Heart left ventricle (tissue), 16 donors: ENCODE results near the gene LIMK2. TPM values are rescaled to one million over a fixed set of nuclear protein-coding genes. Genes with fewer than 3 reads are reported as not detected.
A peak's percentile ranks its signal among the peaks of the same experiment; 100 is the strongest.
"Not testable (repeated sequence)": the region's sequence is repeated elsewhere in the genome, so short reads cannot be mapped to it uniquely, and the experiment has no call there.

Experiments
- ATAC-seq, 4 donors: fragments of 200-7000 bp; cut with Tn5 transposase; one replicate each; pipeline ENCODE4 v1.9.1; 2020 to 2022; ENCODE audit warnings: moderate library complexity in 4 of 4, mild to moderate bottlenecking in 3 of 4, moderate number of reproducible peaks in 1 of 4
- DNase-seq, 5 donors: peaks; one replicate each; pipeline ENCODE4 v3.0.0-alpha.2; 2020
- H3K27ac ChIP-seq, 12 donors: fragments of 200-600 bp; sonication (generic) in 4 of 12; one replicate each; pipeline versions ENCODE4 v1.5.0 to v1.8.0; 2016 to 2022; ENCODE audit warnings: mild to moderate bottlenecking in 2 of 12
- H3K27me3 ChIP-seq, 9 donors: fragments of 200-600 bp; sonication (generic) in 2 of 9; one replicate each; pipeline versions ENCODE4 v1.5.1 to v1.8.0; 2016 to 2022; ENCODE audit warnings: mild to moderate bottlenecking in 3 of 9
- H3K36me3 ChIP-seq, 9 donors: fragments of 200-600 bp; sonication (generic) in 2 of 9; one replicate each; pipeline versions ENCODE4 v1.5.0 to v1.8.0; 2018 to 2022; ENCODE audit warnings: mild to moderate bottlenecking in 2 of 9
- H3K4me1 ChIP-seq, 12 donors: fragments of 200-600 bp; sonication (generic) in 4 of 12; one replicate each; pipeline versions ENCODE4 v1.5.0 to v1.8.0; 2016 to 2022; ENCODE audit warnings: mild to moderate bottlenecking in 3 of 12
- H3K4me3 ChIP-seq, 12 donors: fragments of 200-600 bp; sonication (generic) in 4 of 12; one replicate each; pipeline versions ENCODE4 v1.5.0 to v1.8.0; 2017 to 2022; ENCODE audit warnings: mild to moderate bottlenecking in 9 of 12, moderate library complexity in 4 of 12
- H3K9me3 ChIP-seq, 12 donors: fragments of 200-600 bp; sonication (generic) in 4 of 12; one replicate each; pipeline versions ENCODE4 v1.5.0 to v1.8.0; 2016 to 2022; ENCODE audit warnings: mild to moderate bottlenecking in 1 of 12
- CTCF ChIP-seq, 12 donors: fragments of 200-600 bp; sonication (generic) in 4 of 12; IDR thresholded peaks; one replicate each; pipeline versions ENCODE4 v1.5.0 to v1.8.0; 2018 to 2022; ENCODE audit warnings: antibody characterized with exemption in 12 of 12, mild to moderate bottlenecking in 5 of 12
- POLR2A ChIP-seq, 2 donors: fragments of 450-650 bp; IDR thresholded peaks; one replicate each; pipeline ENCODE4 v1.6.1; 2017; ENCODE audit warnings: antibody characterized with exemption in 2 of 2, mild to moderate bottlenecking in 2 of 2, moderate library complexity in 2 of 2
- WGBS, 4 donors: extraction: QIAGEN DNeasy Blood & Tissue Kit in 2 of 4; methylation state at CpG; one replicate each; pipeline versions ENCODE4 v1.1.5 to v1.1.7; 2013 to 2018; 5-methylcytosine and 5-hydroxymethylcytosine counted together
- intact Hi-C, 10 donors: fragments of 100-400 bp; cut with DNase I; formaldehyde crosslinking; loops; one replicate each; pipeline versions ENCODE4 v1.11.1 to v1.14.2; 2022
- polyA plus RNA-seq, 2 donors: library from polyadenylated mRNA; stranded (reverse); fragments of 200-250 nt; gene quantifications; one replicate each; pipeline ENCODE4 v1.2.3, GENCODE V29; 2013
- total RNA-seq, 9 donors: library from RNA; depleted of rRNA in 2 of 9; stranded (reverse); fragments of >200 nt in 2 of 9; fragmentation: NEBNext Ultra II Directional in 3 of 9; extraction: Animal tissue kit (Norgen Biotek cat#: 25700) in 3 of 9; gene quantifications; one replicate each; pipeline versions ENCODE4 v1.1.0 to v1.2.4, GENCODE V29; 2016 to 2023
- donor health status: ischemic (EF 13 %, LVEDD 7.1; RV severe dilation, severe dysfunction).
- donor health status: healthy with polysubstance abuse.
- donor health status: DM: no; HTN: yes; CAD: no.
- donor health status: DM: no; HTN: no; CAD: no.
- donor health status: ischemic (EF 25% LVEDD 6.9; RV normal size, moderate dysfunction).
- donor health status: ischemic (EF 25% LVEDD 5.7; RV mildly dilated, moderate dysfunction).
- donor health status: healthy.
- donor health status: DM: yes; HTN: yes; CAD: no.
- donor health status: ischemic (EF 35%, LVEDD 5.7; RV mildly dilated, moderate dysfunction).
- donor health status: nonischemic (EF 11% LVEDD 7.7; RV severe dilation, severe dysfunction).
- donor health status: DM: yes; HTN: yes; CAD: no.
- donor health status: PGD.
- donor health status: ischemic (EF 29% LVEDD 5.4; RV normal size, mild dysfunction).
- donor health status: nonischemic (EF 23%, LVEDD 6.1; RV moderate dilation, normal function).

The LIMK2 gene
- total and polyA plus RNA-seq, 11 donors = 7.0 to 33.3 (median 9.4) TPM

GRCh38 chr22:31308181-31308580 lies 96.1 kb downstream of the LIMK2 start:
- no peaks in the 10 kb centered on the region for H3K36me3 ChIP-seq

GRCh38 chr22:31313366-31314147 lies 101.5 kb downstream of the LIMK2 start:
- H3K4me1 ChIP-seq = peaks cover 0 to 16% (median 7%) of the 10 kb centered on the region in 12 donors
- DNase-seq (peak; percentile 67 to 80 (median 72)), ATAC-seq (peak; percentile 93 to 98 (median 95))
- no peaks in the 10 kb centered on the region for H3K27me3 ChIP-seq
- TF ChIP-seq POLR2A (IDR thresholded peaks at IDR 0.05) (no peak), CTCF (IDR thresholded peaks at IDR 0.05) (peak; percentile 79 to 96 (median 89))
- H3K27ac ChIP-seq = peak overlapping the region in 10 of 12 donors; percentile 24 to 79 (median 54)
- H3K36me3 ChIP-seq = no peaks in the 10 kb centered on the region
- 31 to 39% (median 33%) methylated on average over 6 of the region's 6 CpGs for WGBS, 4 donors
- H3K4me3 ChIP-seq = no peak overlapping the region
- intact Hi-C loops = loop anchor here in 4 of 10 donors (2.0 kb wide), 2 partner anchors 17 to 21 kb away; partner anchors contain the start of gene PIK3IP1 (in 3 of the 4)
- peaks cover 0 to 10% (median 0%) of the 10 kb centered on the region in 12 donors for H3K9me3 ChIP-seq

More at GRCh38 chr22:31308181-31308580, 96.1 kb downstream of the LIMK2 start:
- Histone ChIP-seq H3K27me3 (no peaks in the 10 kb centered on the region), H3K4me3 (no peak overlapping the region), H3K9me3 (no peaks in the 10 kb centered on the region), H3K27ac (peak overlapping the region in 1 of 12 donors; percentile 2), H3K4me1 (peaks cover 0 to 5% (median 2%) of the 10 kb centered on the region in 12 donors)
- ATAC-seq = no peak
- DNase-seq = no peak
- intact Hi-C loops = no loop called here
- TF ChIP-seq POLR2A (IDR thresholded peaks at IDR 0.05) (no peak), CTCF (IDR thresholded peaks at IDR 0.05) (no peak)

- H3K4me1 ChIP-seq = peaks cover 0 to 16% (median 7%) of the 10 kb centered on the region in 12 donors
- peaks cover 0 to 10% (median 0%) of the 10 kb centered on the region in 12 donors for H3K9me3 ChIP-seq
- ATAC-seq, H3K27me3 ChIP-seq, intact Hi-C loops, H3K36me3 ChIP-seq, H3K4me3 ChIP-seq, DNase-seq: not testable (repeated sequence)
- peak overlapping the region in 1 of 12 donors; percentile 79 for H3K27ac ChIP-seq
- WGBS, 4 donors = 92 to 100% (median 95%) methylated on average over 1 of the region's 1 CpG
These were observed 102.1 kb downstream of the LIMK2 start for GRCh38 chr22:31314220-31314619.

- WGBS, 4 donors = 68 to 88% (median 72%) methylated on average over 4 of the region's 4 CpGs
- Histone ChIP-seq H3K9me3 (no peaks in the 10 kb centered on the region), H3K27me3 (no peaks in the 10 kb centered on the region), H3K36me3 (peaks cover 0 to 31% (median 21%) of the 10 kb centered on the region in 9 donors), H3K4me1 (no peaks in the 10 kb centered on the region), H3K27ac (no peak overlapping the region), H3K4me3 (no peak overlapping the region)
- no peak for TF ChIP-seq CTCF (IDR thresholded peaks at IDR 0.05)
- no peak for TF ChIP-seq POLR2A (IDR thresholded peaks at IDR 0.05)
- ATAC-seq (no peak), DNase-seq (no peak)
- intact Hi-C loops = no loop called here
These were observed 109.3 kb downstream of the LIMK2 start for GRCh38 chr22:31321421-31321820.
